GM12864 (cell line): ENCODE data around the gene BDP1.
"Not testable (repeated sequence)": the region's sequence is repeated elsewhere in the genome, so short reads cannot be mapped to it uniquely, and the experiment has no call there.

Experiments
- DNase-seq: peaks from one replicate; pipeline ENCODE4 v3.0.0-alpha.2; 2011; ENCODE audit warnings: low read depth
- H3K4me3 ChIP-seq: 2 replicates; pipeline ENCODE4 v1.5.1; 2011; ENCODE audit warnings: mild to moderate bottlenecking, low read depth, low read length, control low read depth
- TF ChIP-seq, protein P1 (sequence below): IDR thresholded peaks from 2 replicates; pipeline ENCODE4 v1.5.1; 2011; ENCODE audit warnings: low read depth, mild to moderate bottlenecking, moderate library complexity, low read length, control low read depth, inconsistent platforms; ENCODE audit errors: missing control alignments

Gene BDP1

DNA sequence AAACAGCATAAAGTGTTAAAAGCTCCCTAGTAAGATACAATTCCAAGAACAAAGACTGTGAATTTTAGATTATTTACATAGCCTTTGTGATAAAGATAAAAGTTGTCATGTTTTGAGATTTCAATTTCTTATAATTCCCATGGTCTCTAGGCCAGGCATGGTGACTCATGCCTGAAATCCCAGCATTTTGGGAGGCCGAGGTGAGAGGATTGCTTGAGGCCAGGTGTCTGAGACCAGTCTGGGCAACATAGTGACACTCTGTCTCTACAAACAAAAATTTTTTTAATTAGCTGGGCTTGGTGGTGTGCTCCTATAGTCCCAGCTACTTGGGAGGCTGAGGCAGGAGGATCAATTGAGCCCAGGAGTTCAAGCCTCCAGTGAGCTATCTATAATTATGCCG, 48.1 kb downstream of the BDP1 start:
- DNase-seq = no peak
- H3K4me3 ChIP-seq = no peak overlapping the region
- TF ChIP-seq, protein P1, sequence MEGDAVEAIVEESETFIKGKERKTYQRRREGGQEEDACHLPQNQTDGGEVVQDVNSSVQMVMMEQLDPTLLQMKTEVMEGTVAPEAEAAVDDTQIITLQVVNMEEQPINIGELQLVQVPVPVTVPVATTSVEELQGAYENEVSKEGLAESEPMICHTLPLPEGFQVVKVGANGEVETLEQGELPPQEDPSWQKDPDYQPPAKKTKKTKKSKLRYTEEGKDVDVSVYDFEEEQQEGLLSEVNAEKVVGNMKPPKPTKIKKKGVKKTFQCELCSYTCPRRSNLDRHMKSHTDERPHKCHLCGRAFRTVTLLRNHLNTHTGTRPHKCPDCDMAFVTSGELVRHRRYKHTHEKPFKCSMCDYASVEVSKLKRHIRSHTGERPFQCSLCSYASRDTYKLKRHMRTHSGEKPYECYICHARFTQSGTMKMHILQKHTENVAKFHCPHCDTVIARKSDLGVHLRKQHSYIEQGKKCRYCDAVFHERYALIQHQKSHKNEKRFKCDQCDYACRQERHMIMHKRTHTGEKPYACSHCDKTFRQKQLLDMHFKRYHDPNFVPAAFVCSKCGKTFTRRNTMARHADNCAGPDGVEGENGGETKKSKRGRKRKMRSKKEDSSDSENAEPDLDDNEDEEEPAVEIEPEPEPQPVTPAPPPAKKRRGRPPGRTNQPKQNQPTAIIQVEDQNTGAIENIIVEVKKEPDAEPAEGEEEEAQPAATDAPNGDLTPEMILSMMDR = no peak

DNA sequence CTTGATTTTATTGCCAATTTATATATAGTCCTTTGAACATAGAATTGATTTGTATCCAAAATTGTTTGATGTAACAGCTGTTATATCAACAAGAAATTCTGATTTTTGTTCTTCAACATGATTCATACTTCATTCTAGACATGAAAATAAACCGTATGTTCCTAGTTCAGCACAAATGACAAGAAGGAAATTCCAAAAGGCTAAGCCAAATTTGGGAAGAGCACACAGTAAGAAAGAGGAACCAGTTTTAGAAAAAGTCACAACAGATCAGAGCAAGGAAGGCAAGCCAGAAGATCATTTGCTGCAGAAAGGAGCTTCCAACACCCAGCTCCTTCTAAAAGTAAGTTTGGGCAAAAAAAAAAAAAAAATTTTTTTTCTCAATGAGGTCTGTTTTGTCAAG, 66.7 kb downstream of the BDP1 start:
- no peak for DNase-seq
- TF ChIP-seq, protein P1 = no peak
- H3K4me3 ChIP-seq = no peak overlapping the region

DNA sequence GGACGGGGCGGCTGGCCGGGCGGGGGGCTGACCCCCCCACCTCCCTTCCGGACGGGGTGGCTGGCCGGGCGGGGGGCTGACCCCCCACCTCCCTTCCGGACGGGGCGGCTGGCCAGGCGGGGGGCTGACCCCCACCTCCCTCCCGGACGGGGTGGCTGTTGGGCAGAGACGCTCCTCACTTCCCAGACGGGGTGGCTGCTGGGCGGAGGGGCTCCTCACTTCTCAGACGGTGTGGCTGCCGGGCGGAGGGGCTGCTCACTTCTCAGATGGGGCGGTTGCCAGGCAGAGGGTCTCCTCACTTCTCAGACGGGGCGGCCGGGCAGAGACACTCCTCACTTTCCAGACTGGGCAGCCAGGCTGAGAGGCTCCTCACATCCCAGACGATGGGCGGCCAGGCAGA, 70.2 kb downstream of the BDP1 start:
- DNase-seq, H3K4me3 ChIP-seq: not testable (repeated sequence)

DNA sequence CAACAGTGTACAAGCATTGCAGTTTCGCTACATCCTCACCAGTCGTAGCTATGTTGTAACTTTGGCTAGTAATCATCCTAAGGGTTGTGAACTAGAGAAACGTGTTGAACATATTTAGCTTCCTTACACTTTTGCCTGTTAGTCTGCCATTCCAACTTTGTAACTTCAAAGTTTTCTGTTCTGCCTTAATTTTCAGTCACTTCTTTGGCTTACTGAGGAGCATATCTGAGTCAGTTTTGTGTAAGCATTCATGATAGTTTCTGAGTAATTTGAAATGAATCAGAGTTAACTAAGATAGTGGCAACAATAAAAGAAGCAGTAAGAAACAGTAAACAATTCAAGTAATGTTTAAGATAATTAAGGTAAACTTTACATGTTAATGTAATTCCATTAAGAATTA, 72.8 kb downstream of the BDP1 start:
- TF ChIP-seq, protein P1 = no peak
- no peak overlapping the region for H3K4me3 ChIP-seq
- no peak for DNase-seq

DNA sequence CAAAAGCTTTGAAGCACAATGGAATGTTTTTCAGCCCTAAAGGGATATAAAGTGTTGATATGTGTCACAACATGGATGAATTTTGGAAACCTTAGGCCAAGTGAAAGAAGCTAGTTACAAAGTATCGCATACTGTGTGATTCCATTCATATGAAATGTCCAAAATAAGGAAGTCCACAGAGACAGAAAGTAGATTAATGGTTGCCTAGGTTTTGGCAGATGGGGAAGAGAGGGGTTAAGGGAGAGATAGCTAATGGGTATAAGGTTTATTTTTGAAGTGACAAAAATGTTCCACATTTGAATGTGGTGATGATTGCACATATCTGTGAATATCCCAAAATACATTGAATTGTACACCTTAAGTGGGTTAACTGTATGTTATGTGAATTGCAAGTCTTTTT, 74.2 kb downstream of the BDP1 start:
- TF ChIP-seq, protein P1 = no peak
- no peak overlapping the region for H3K4me3 ChIP-seq
- DNase-seq = no peak

- TF ChIP-seq, protein P1 = no peak
- H3K4me3 ChIP-seq = no peak overlapping the region
- no peak for DNase-seq
Observed at GRCh38 chr5:71533142-71533541, 77.7 kb downstream of the BDP1 start.

DNA sequence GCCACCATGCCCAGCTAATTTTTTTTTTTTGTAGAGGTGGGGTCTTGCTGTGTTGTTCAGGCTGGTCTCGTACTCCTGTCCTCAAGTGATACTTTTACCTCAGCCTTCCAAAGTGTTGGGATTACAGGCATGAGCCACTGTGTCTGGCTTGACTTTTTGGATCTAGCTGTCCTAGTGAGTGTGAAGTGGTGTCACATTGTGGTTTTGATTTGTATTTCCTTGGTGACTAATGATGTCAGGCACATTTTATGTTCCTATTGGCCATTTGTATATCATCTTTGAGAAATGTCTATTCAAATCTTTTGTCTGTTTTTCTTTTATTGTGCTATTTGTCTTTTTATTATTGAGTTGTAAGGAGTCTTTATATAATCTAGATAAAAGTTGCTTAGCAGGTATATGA, 78.2 kb downstream of the BDP1 start:
- DNase-seq = peak; percentile 5
- H3K4me3 ChIP-seq = no peak overlapping the region
- TF ChIP-seq, protein P1 = no peak

GRCh38 chr5:71537687-71538086, 82.2 kb downstream of the BDP1 start:
- DNase-seq = no peak
- H3K4me3 ChIP-seq = no peak overlapping the region
- TF ChIP-seq, protein P1 = no peak

DNA sequence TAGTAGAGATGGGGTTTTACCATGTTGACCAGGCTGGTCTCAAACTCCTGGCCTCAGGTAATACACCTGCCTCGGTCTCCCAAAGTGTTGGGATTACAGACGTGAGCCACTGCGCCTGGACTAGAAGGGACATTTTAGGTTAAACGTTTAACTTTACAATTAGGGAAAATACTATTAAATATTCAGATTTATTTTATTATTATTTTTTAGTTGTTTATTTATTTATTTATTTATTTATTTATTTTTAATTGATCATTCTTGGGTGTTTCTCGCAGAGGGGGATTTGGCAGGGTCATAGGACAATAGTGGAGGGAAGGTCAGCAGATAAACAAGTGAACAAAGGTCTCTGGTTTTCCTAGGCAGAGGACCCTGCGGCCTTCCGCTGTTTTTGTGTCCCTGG, 95.4 kb downstream of the BDP1 start:
- not testable (repeated sequence) for H3K4me3 ChIP-seq, DNase-seq

DNA sequence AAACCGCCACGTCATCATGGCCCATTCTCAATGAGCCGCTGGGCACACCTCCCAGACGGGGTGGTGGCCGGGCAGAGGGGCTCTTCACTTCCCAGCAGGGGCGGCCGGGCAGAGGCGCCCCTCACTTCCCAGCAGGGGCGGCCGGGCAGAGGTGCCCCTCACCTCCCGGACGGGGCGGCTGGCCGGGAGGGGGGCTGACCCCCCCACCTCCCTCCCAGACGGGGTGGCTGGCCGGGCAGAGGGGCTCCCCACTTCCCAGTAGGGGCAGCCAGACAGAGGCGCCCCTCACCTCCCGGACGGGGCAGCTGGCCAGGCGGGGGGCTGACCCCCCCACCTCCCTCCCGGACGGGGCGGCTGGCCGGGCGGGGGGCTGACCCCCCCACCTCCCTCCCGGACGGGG, 96.1 kb downstream of the BDP1 start:
- not testable (repeated sequence) for DNase-seq

DNA sequence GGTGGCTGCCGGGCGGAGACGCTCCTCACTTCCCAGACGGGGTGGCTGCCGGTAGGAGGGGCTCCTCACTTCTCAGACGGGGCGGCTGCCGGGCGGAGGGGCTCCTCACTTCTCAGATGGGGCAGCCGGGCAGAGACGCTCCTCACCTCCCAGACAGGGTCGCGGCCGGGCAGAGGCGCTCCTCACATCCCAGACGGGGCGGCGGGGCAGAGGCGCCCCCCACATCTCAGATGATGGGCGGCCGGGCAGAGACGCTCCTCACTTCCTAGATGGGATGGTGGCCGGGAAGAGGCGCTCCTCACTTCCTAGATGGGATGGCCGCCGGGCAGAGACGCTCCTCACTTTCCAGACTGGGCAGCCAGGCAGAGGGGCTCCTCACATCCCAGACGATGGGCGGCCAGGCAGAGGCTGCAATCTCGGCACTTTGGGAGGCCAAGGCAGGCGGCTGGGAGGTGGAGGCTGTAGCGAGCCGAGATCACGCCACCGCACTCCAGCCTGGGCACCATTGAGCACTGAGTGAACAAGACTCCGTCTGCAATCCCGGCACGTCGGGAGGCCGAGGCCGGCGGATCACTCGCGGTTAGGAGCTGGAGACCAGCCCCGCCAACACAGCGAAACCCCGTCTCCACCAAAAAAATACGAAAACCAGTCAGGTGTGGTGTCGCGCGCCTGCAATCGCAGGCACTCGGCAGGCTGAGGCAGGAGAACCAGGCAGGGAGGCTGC, 96.7 kb downstream of the BDP1 start:
- not testable (repeated sequence) for DNase-seq, H3K4me3 ChIP-seq

More for the DNA sequence above, 96.1 kb downstream of the BDP1 start:
- not testable (repeated sequence) for H3K4me3 ChIP-seq
